GM19035 (cell line): ENCODE measurements around the gene GNS.
A peak's percentile ranks its signal among the peaks of the same experiment; 100 is the strongest.

Source experiments
- ATAC-seq: cut with Tn5 transposase; IDR thresholded peaks from one replicate; pipeline ENCODE4 v1.9.1; 2021; ENCODE audit not compliant: unreplicated experiment

The GNS gene

DNA sequence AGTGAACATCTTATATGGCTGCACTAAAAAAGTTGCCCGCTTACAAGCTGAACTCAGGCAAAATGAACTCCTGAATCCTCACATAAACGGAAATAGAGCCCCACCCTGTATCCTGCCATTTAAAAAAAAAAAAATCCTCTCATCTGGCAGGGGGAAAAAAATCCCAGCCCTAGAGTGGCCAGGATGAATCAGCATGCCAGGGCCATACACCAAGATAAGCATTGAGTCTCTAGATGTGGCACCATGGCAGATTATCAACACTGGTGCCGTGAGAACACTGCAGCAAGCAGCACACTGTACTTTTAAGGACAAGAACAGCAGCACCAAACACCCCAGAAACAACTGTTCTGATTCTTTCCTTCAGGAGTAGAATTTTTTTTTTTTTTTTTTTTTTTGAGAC is 83.4 kb downstream of the GNS start:
- ATAC-seq, result no peak

DNA sequence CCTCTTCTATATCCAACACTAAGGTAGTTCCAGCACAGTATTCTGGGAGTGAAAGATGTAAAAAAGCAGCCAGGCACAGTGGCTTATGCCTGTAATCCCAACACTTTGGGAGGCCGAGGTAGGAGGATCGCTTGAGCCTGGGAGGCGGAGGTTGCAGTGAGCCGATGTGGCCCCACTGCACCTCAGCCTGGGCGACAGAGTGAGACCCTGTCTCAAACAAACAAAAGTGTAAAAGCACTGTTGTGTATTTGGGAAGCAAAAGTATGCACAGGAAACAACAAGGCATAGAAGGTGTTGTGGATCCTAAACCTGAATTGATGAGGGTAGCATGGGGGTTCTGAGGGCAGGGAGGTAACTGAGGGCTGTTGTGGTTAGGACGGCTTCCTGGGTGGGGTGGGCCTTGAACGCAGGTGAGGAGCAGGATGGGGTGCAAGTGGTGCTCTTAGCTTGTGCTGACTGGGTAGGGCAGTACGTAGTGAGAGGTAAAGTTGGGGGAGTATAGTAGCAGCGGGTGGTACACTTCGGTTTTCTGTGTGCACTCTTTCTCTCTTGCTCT is 84.8 kb downstream of the GNS start:
- no peak for ATAC-seq

DNA sequence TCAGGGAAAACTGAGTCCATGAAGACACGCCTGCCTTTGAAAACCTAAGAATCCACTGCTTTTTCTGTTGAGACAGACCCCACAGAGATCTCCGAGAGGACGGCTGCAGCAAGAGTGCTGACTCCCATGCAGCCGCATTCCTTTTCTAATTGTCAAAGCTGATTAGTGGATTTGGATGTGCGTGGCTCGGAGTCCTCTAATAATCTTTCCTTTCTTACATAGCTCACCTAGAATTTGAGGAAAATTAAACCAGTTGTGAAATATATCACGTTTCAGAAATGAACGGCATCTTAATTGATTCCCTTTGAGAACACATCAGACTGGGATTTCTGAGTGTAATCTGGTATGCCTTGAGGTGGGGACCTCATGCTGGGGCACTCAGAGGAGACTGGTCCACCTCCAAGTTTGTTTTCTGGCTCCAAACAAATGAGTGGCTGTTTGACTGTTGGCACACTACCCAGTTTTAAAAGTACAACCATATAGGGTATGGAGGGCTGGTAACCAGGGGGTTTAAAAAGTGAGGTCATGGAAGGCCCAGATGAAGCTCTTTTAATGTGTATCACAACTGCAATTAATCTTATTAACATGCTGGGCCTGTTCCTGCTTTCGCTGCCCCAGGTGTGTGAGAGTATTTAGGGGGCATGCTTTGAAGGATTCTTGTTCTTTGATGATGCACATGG is 85.6 kb downstream of the GNS start:
- ATAC-seq, result no peak

DNA sequence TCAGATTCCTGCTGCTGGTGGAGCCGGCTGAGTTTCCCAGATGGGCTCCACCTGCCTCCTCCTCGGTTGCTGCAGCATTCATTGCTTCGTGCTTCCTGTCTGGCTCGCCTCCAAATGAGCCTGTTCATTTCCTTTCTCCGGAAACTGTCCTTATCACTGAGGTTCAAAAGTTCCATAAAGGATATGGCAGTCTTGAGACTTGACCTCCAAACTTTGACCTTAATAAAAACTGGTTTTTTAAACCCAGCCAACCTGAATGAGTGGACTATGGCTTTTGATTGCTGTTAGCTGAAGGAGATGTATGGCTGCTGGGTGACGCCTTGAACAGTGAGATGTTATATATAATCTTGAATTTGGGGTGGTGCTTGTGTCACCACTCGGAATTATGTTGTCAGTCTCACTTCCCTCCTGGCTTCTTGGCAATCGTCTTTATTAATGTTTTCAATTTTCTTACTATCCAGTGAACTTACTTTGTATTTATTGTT is 86.2 kb downstream of the GNS start:
- no peak for ATAC-seq

DNA sequence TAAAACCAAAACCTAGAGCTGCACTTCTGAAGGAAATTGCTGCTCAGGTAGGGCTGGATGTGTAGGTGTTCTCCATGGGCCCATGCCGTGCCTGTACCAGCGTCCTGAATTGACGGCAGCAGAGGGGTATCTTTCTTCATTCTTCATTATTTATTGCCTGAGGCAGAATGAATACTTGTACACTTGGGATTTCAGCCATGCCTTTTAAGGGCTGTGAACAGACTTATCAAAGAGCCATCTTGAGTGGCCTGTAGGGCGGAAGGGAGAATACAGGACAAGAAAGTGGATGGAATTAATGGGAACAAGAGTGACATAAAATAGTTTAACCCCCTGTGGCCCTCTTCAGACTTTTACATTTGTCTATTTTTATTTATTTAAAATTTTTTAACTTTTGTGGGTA is 87.5 kb downstream of the GNS start:
- ATAC-seq, result no peak

DNA sequence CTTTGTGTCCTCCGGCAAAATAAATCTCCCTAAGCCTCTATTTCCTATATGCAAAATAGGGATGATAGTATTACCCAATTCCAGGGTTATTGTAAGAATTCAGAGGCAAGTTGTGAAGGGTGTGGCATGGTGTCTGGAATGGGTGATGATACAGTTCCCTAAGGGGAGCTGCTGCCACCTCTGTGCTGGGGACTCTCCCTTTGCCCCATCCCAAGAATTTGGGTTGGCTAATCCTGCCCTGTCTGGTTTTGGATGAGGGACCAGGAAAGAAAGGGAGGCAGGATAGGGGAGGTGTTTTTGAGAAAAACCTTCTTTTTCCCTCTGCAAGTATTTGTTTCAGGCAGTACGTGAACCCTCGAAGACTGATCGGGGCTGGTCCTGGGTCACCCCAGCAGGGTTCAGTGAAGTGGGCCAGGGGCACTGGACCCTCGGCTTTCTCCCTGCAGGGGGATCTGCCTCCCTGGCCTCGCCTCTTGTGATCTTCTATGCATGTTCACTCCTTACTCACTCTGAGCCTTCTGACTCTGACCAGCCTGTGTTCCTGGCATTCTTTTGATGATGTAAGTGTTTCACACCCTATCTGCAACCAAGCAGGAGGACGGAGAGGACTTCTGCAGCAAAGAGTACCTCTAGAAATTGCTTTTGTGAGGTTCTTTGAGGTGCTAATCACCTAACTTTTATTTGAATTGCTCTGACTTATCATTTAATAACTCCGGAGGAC is 88.1 kb downstream of the GNS start:
- ATAC-seq, result no peak

DNA sequence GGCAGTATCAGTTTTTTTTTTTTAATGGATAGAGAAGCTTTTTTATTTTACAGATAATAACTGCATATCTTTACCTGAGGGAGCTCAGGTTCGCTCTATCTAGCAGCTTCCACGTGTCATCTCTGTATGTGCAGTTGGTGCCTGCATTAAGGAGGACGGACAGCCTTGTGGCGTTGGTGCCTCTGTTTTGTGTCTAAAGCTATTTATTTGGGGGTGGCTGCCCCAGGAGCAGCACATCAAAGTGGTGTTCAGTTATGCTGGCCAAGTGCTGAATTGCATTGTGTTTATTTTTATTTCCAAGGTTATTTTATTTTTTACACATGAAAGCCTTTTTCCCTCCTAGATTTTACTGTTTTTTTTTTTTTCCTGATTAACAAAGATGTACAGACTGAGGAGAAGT is 89.2 kb downstream of the GNS start:
- no peak for ATAC-seq

DNA sequence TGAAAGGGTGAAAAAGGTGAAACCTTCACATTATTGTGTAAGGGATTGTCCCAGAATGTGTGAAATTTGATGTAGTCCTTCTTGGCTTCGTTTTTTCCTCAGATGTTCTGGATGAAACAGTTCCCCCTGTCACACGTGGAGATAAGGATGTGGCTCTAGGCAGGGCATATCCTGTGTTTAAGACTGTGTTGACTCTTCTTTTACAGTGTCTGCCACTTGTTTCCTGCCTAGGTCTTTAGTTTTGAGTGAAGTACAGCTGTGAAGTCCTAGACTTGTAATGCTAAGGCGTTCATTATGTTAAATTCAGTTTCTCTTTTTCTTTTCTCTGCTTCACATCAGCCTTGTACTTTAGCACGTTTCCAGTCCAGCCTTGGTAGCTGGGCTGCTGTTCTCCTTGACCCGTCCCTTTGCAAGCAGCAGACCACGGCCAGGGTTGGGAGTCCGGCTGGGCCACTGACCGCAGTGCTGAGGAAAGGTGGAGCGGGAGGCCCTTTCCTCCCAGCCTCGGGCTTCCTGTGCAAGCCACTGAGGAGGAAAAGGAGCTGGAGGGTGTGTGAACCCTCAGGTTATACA is 89.8 kb downstream of the GNS start:
- peak; percentile 67 for ATAC-seq

DNA sequence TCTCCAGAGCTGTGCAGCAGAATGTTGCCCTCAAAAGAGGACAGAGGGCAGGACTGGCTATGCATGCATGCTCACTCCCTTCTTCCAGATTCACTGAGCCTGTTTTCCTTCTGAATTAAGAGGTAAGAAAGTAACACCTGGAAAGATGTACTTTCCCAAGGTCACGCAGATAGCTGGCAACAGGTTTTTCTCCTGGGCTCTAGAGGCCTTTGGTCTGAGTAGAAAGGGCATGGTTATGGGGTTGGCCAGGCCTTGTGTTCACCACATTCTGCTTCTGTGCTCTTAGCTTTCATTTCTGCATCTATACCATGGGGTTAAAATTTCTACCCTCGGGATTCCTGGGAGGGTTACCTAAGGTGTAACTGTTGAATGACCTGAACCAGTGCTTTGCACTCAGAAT is 91.4 kb downstream of the GNS start:
- ATAC-seq, result no peak

DNA sequence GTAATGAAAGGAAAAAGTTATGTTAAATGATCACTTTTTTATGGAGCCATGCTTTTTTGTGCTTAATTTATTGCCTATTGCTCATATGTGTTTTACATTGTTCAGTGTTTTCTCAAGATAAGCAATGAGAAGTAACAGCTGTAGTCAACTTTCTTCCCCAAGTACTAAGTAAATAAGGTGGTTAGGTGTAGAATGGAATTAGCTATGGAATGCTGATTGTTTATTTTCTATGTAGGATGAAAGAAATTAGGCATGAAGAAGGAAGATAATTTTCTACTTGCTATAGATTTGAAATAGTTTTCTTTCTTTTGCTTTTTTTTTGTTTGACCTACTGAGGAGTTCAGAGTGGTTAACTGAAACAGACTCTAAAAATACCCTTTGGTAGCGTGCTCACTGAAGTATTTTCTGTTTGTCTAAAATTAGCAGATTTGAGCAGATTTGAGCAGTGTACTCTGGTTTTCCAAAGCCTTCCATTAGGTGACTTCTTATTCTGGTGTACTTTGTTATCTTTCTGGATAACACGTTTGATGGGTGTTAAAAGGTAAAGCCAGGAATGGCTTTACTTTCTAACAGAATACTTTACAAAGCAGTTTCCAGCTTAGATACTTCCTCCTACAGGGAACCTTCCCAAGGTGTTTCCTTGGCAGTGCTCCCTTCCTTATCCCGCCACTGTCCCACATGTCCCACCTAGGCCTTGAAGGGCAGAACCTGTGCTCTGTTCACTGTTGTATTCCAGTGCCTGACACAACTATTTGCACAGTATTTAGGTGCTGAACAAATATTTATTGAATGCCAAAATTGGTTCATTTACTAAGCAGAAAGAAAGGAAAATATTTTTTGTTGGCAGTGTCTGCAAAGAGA is 92.9 kb downstream of the GNS start:
- ATAC-seq, result peak; percentile 44

DNA sequence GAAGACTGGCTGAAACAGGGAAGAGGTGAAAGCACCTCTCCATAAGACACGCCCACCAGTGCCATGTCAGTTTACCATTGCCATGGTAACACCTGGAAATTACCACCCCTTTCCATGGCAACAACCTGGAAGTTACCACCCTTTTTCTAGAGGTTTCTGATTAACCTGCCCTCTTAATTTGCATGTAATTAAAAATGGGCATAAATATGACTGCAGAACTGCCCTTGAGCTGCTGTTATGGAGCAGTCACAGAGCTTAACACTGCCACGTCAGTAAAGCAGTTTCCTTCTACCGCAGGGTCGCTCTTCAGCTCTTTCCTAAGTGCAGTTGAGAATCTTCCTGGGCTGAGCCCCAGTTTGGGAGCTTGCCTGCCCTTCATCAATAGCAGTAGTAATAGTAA is 93.7 kb downstream of the GNS start:
- peak; percentile 45 for ATAC-seq
